DLD1 (cell line): ENCODE data around the gene SLC40A1.
"Not testable (repeated sequence)": the region's sequence is repeated elsewhere in the genome, so short reads cannot be mapped to it uniquely, and the experiment has no call there.

Experiments used
- in situ Hi-C: cut with HindIII; loops from 2 replicates; pipeline ENCODE4 v1.10.0; 2017; ENCODE audit warnings: low sequenced_read_pairs

Gene SLC40A1

GRCh38 chr2:189601652-189602051 lies 21.1 kb upstream of the SLC40A1 start:
- in situ Hi-C loops: not testable (repeated sequence)

- in situ Hi-C loops: no loop called here
Observed at GRCh38 chr2:189601043-189601442, 20.5 kb upstream of the SLC40A1 start.

- in situ Hi-C loops: no loop called here
Observed at GRCh38 chr2:189599245-189599644, 18.7 kb upstream of the SLC40A1 start.

- in situ Hi-C loops: no loop called here
Observed at GRCh38 chr2:189595417-189595816, 14.8 kb upstream of the SLC40A1 start.

- in situ Hi-C loops: no loop called here
Observed at GRCh38 chr2:189594305-189594704, 13.7 kb upstream of the SLC40A1 start.

- in situ Hi-C loops: no loop called here
Observed at GRCh38 chr2:189593115-189593514, 12.5 kb upstream of the SLC40A1 start.

- in situ Hi-C loops: no loop called here
Observed at GRCh38 chr2:189592353-189592984, 11.9 kb upstream of the SLC40A1 start.

GRCh38 chr2:189587780-189588179 lies 7.2 kb upstream of the SLC40A1 start:
- in situ Hi-C loops: no loop called here

GRCh38 chr2:189585226-189585756 lies 4.7 kb upstream of the SLC40A1 start:
- in situ Hi-C loops: no loop called here

GRCh38 chr2:189584686-189585085 lies 4.1 kb upstream of the SLC40A1 start:
- in situ Hi-C loops: no loop called here

GRCh38 chr2:189583227-189584198 lies 2.9 kb upstream of the SLC40A1 start:
- in situ Hi-C loops: no loop called here

- in situ Hi-C loops: no loop called here
Observed at GRCh38 chr2:189582809-189583192, 2.2 kb upstream of the SLC40A1 start.

GRCh38 chr2:189582140-189582808 lies 1.7 kb upstream of the SLC40A1 start:
- in situ Hi-C loops: no loop called here

GRCh38 chr2:189581354-189582139 lies 961 bp upstream of the SLC40A1 start:
- in situ Hi-C loops: no loop called here

- in situ Hi-C loops: no loop called here
Observed at GRCh38 chr2:189580241-189580651, 340 bp downstream of the SLC40A1 start.

GRCh38 chr2:189579585-189580186 lies 900 bp downstream of the SLC40A1 start:
- in situ Hi-C loops: no loop called here

GRCh38 chr2:189578272-189578950 lies 2.2 kb downstream of the SLC40A1 start:
- in situ Hi-C loops: no loop called here

GRCh38 chr2:189577121-189577520 lies 3.5 kb downstream of the SLC40A1 start:
- in situ Hi-C loops: no loop called here

GRCh38 chr2:189576396-189576795 lies 4.2 kb downstream of the SLC40A1 start:
- in situ Hi-C loops: no loop called here
